Hepatocyte (in vitro differentiated cells): Measurements from ENCODE around the gene PHTF1. TPM values are rescaled to one million over a fixed set of nuclear protein-coding genes. Genes with fewer than 3 reads are reported as not detected.

Experiments used
- DNase-seq: peaks from one replicate; pipeline ENCODE4 v3.0.0-alpha.2; 2016; ENCODE audit warnings: low spot score
- H2AFZ ChIP-seq: fragments of 200-600 bp; sonication (generic); 2 replicates; pipeline ENCODE4 v1.6.0; 2016; ENCODE audit warnings: antibody characterized with exemption, mild to moderate bottlenecking
- H3K27ac ChIP-seq: fragments of 200-600 bp; sonication (generic); 2 replicates; pipeline ENCODE4 v1.5.1; 2016; ENCODE audit warnings: mild to moderate bottlenecking
- H3K27me3 ChIP-seq: fragments of 200-600 bp; sonication (generic); 2 replicates; pipeline ENCODE4 v1.6.1; 2016
- H3K36me3 ChIP-seq: fragments of 200-600 bp; sonication (generic); replicated peaks from 2 replicates; pipeline ENCODE4 v1.5.1; 2016; ENCODE audit warnings: low read depth; ENCODE audit not compliant: insufficient read depth
- H3K4me1 ChIP-seq: fragments of 200-600 bp; sonication (generic); 2 replicates; pipeline ENCODE4 v1.5.1; 2016; ENCODE audit warnings: mild to moderate bottlenecking, moderate library complexity; ENCODE audit not compliant: insufficient read depth
- H3K4me2 ChIP-seq: fragments of 200-600 bp; sonication (generic); 2 replicates; pipeline ENCODE4 v1.6.0; 2016
- H3K4me3 ChIP-seq: fragments of 200-600 bp; sonication (generic); 2 replicates; pipeline ENCODE4 v1.5.1; 2016; ENCODE audit warnings: mild to moderate bottlenecking
- H3K79me2 ChIP-seq: fragments of 200-600 bp; sonication (generic); 2 replicates; pipeline ENCODE4 v1.6.0; 2017; ENCODE audit warnings: mild to moderate bottlenecking
- H3K9me2 ChIP-seq: fragments of 200-600 bp; sonication (generic); replicated peaks from 2 replicates; pipeline ENCODE4 v1.6.0; 2017; ENCODE audit warnings: mild to moderate bottlenecking; ENCODE audit not compliant: insufficient read depth
- H3K9me3 ChIP-seq: fragments of 200-600 bp; sonication (generic); 2 replicates; pipeline ENCODE4 v1.5.1; 2016; ENCODE audit warnings: low read depth, mild to moderate bottlenecking
- H4K20me1 ChIP-seq: fragments of 200-600 bp; sonication (generic); 2 replicates; pipeline ENCODE4 v1.6.0; 2016; ENCODE audit warnings: mild to moderate bottlenecking; ENCODE audit not compliant: insufficient read depth, poor library complexity, severe bottlenecking
- EZH2 ChIP-seq: fragments of 200-600 bp; sonication (generic); IDR thresholded peaks from 2 replicates; pipeline ENCODE4 v1.6.1; 2016; ENCODE audit warnings: antibody characterized with exemption, mild to moderate bottlenecking, borderline replicate concordance
- EZH2phosphoT487 ChIP-seq: fragments of 200-600 bp; sonication (generic); IDR thresholded peaks from one replicate; pipeline ENCODE4 v1.6.1; 2018; ENCODE audit warnings: antibody characterized with exemption, mild to moderate bottlenecking, low read depth, moderate library complexity; ENCODE audit not compliant: unreplicated experiment, severe bottlenecking
- WGBS: methylation state at CpG from one replicate; pipeline ENCODE4 v1.1.6; 2016; ENCODE audit warnings: low lambda C conversion rate; ENCODE audit errors: missing lambda C conversion rate; 5-methylcytosine and 5-hydroxymethylcytosine counted together
- polyA plus RNA-seq: library from polyadenylated mRNA; unstranded; fragments of >200 nt; fragmentation: Nextera tagmentation; extraction: Ambion mirVana; gene quantifications from 2 replicates; pipeline ENCODE4 v1.2.1, GENCODE V29; 2016
- total RNA-seq: library from RNA; depleted of rRNA; stranded (reverse); fragments of >200 nt; gene quantifications from 2 replicates; pipeline ENCODE4 v1.2.3, GENCODE V29; 2014
- TF ChIP-seq, protein P1 (sequence below): fragments of 200-600 bp; sonication (generic); IDR thresholded peaks from 2 replicates; pipeline ENCODE4 v1.5.1; 2016; ENCODE audit warnings: antibody characterized with exemption, mild to moderate bottlenecking; ENCODE audit not compliant: poor library complexity

The PHTF1 gene
- total and polyA plus RNA-seq, 2 experiments from 2014 or later, result 22.9 to 27.6 TPM

DNA sequence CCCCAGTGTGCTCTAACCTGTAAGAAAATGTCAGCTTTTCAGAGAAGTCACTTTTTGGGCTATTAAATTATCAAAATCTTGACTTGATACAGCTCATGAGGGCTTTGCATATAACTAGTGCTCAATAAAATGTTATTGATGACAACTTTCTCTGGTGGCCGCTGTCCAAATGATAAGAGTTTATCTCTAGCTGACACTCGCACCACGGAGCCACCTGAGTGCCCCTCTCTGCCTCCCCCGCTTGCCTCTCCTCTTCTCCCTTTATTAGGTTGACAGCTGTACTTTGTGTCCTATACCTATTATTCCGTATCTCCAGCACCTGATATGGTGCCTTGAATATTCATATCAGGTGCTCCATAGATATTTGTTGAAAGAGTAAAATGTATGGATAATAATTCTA lies 82.8 kb downstream of the PHTF1 start:
- Histone ChIP-seq H3K9me2 (no peaks in the 10 kb centered on the region), H4K20me1 (no peaks in the 10 kb centered on the region), H3K9me3 (no peaks in the 10 kb centered on the region), H3K27ac (no peak overlapping the region), H3K36me3 (no peaks in the 10 kb centered on the region), H3K27me3 (no peaks in the 10 kb centered on the region), H3K4me1 (no peaks in the 10 kb centered on the region), H3K79me2 (no peaks in the 10 kb centered on the region), H2AFZ (no peak overlapping the region), H3K4me2 (no peak overlapping the region), H3K4me3 (no peak overlapping the region)
- TF ChIP-seq EZH2phosphoT487 (no peak), EZH2 (no peak)
- TF ChIP-seq, protein P1, sequence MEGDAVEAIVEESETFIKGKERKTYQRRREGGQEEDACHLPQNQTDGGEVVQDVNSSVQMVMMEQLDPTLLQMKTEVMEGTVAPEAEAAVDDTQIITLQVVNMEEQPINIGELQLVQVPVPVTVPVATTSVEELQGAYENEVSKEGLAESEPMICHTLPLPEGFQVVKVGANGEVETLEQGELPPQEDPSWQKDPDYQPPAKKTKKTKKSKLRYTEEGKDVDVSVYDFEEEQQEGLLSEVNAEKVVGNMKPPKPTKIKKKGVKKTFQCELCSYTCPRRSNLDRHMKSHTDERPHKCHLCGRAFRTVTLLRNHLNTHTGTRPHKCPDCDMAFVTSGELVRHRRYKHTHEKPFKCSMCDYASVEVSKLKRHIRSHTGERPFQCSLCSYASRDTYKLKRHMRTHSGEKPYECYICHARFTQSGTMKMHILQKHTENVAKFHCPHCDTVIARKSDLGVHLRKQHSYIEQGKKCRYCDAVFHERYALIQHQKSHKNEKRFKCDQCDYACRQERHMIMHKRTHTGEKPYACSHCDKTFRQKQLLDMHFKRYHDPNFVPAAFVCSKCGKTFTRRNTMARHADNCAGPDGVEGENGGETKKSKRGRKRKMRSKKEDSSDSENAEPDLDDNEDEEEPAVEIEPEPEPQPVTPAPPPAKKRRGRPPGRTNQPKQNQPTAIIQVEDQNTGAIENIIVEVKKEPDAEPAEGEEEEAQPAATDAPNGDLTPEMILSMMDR, result no peak
- WGBS, result 90% methylated on average over 5 of the region's 5 CpGs
- DNase-seq, result no peak

DNA sequence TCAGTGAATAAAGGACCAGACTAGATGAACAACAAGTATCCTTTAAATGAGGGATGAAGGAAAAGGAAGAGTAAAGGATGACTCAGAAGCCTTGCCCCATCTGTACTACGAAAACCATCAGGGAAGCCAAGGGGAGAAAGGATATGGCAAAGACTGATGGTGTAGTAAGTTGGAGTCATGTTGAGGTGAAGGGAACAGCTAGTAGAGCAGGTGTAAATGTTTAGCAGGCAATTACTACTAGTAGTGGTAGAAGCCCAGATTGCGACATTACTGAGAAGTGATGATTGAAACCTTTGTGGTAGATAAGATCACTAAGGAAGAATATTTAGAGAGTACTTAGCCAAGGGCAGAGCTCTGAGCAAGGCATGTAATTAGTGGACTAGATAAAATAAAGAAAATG lies 84.0 kb downstream of the PHTF1 start:
- no peak for DNase-seq
- no peak overlapping the region for H2AFZ ChIP-seq

DNA sequence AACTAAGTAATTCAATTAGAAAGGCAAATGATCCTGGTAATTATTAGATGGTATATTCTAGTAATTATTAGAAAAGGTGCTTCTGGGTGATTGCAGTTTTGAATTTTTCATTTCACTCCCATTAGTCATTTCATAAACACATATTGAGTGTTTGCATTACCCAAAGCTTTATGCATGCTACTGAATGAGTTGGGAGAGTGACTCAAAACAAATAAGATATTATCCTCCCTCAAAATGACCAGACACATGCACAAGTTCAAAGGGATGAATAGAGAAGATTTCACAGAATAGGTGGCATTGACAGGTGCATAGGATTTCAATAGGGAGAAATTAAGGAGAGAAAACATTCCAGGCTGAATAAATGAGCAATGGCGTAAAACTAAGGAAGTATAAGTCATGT lies 84.7 kb downstream of the PHTF1 start:
- no peaks in the 10 kb centered on the region for H4K20me1 ChIP-seq
- TF ChIP-seq EZH2phosphoT487 (no peak), EZH2 (no peak)
- TF ChIP-seq, protein P1, result no peak
- H3K27ac ChIP-seq, result no peak overlapping the region
- H3K9me2 ChIP-seq, result no peaks in the 10 kb centered on the region
- 100% methylated on average over 1 of the region's 1 CpG for WGBS
- no peak for DNase-seq
- no peaks in the 10 kb centered on the region for H3K79me2 ChIP-seq
- H3K27me3 ChIP-seq, result no peaks in the 10 kb centered on the region
- no peaks in the 10 kb centered on the region for H3K9me3 ChIP-seq
- no peak overlapping the region for H3K4me3 ChIP-seq
- no peaks in the 10 kb centered on the region for H3K36me3 ChIP-seq
- no peak overlapping the region for H2AFZ ChIP-seq
- no peaks in the 10 kb centered on the region for H3K4me1 ChIP-seq
- no peak overlapping the region for H3K4me2 ChIP-seq

More for the DNA sequence above, 84.0 kb downstream of the PHTF1 start:
- WGBS, result 89% methylated on average over 2 of the region's 2 CpGs
- Histone ChIP-seq H3K9me3 (no peaks in the 10 kb centered on the region), H3K9me2 (no peaks in the 10 kb centered on the region), H3K36me3 (no peaks in the 10 kb centered on the region), H3K79me2 (no peaks in the 10 kb centered on the region), H3K4me1 (no peaks in the 10 kb centered on the region), H3K4me2 (no peak overlapping the region), H3K27ac (no peak overlapping the region), H4K20me1 (no peaks in the 10 kb centered on the region), H3K27me3 (no peaks in the 10 kb centered on the region), H3K4me3 (no peak overlapping the region)
- TF ChIP-seq EZH2phosphoT487, result no peak
- TF ChIP-seq, protein P1, result no peak

DNA sequence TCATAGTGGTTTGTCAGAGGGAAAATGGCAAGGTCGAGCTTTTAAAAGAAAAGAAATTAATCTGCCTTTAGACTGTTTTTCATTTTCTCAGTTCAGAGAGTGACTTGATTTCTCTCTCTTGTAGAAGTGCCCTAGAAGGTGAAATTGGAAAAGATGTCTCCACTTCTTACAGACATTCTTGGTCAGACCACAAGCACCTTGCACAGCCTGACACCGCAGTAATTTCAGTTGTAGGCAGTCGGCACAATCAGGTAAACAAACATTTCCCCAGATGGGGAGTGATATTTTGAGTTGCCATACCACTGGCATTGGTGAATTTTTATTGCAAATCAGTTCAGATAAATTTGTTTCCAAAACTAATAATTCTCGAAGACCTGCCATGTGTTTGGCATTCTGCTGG lies 86.8 kb downstream of the PHTF1 start:
- no peaks in the 10 kb centered on the region for H3K36me3 ChIP-seq
- no peaks in the 10 kb centered on the region for H3K4me1 ChIP-seq
- no peaks in the 10 kb centered on the region for H4K20me1 ChIP-seq
- no peak overlapping the region for H3K4me3 ChIP-seq
- no peak for DNase-seq
- no peak overlapping the region for H3K4me2 ChIP-seq
- 90% methylated on average over 4 of the region's 4 CpGs for WGBS
- no peaks in the 10 kb centered on the region for H3K27me3 ChIP-seq
- H3K9me3 ChIP-seq, result no peaks in the 10 kb centered on the region
- no peaks in the 10 kb centered on the region for H3K9me2 ChIP-seq
- H3K79me2 ChIP-seq, result no peaks in the 10 kb centered on the region
- H2AFZ ChIP-seq, result no peak overlapping the region
- TF ChIP-seq EZH2 (no peak), EZH2phosphoT487 (no peak)
- TF ChIP-seq, protein P1, result no peak
- H3K27ac ChIP-seq, result no peak overlapping the region
